Peyer's patch (tissue), 4 donors: ENCODE data around the gene FUT7. TPM values are rescaled to one million over a fixed set of nuclear protein-coding genes. Genes with fewer than 3 reads are reported as not detected.
A peak's percentile ranks its signal among the peaks of the same experiment; 100 is the strongest.

Experiments
- DNase-seq, 3 donors: peaks; one replicate each; pipeline ENCODE4 v3.0.0-alpha.2; 2017 to 2019
- H3K27ac ChIP-seq, 4 donors: fragments of 200-600 bp; sonication (generic); one replicate each; pipeline ENCODE4 v1.5.1; 2016 to 2019
- H3K27me3 ChIP-seq, 2 donors: fragments of 200-600 bp; sonication (generic); one replicate each; pipeline ENCODE4 v1.5.1; 2019
- H3K36me3 ChIP-seq, 3 donors: fragments of 200-600 bp; sonication (generic); one replicate each; pipeline ENCODE4 v1.5.1; 2016 to 2019
- H3K4me1 ChIP-seq, 4 donors: fragments of 200-600 bp; sonication (generic); one replicate each; pipeline ENCODE4 v1.5.1; 2016 to 2019
- H3K4me3 ChIP-seq, 4 donors: fragments of 200-600 bp; sonication (generic); 1 replicate in 3 of 4; 2 replicates in 1 of 4; pipeline ENCODE4 v1.5.1; 2016 to 2019; ENCODE audit warnings: mild to moderate bottlenecking in 1 of 4
- H3K9me3 ChIP-seq, 4 donors: fragments of 200-600 bp; sonication (generic); one replicate each; pipeline ENCODE4 v1.5.1; 2016 to 2019; ENCODE audit warnings: mild to moderate bottlenecking in 1 of 4
- CTCF ChIP-seq, 6 experiments: fragments of 450-650 bp in 4 of 6; fragments of 200-600 bp in 2 of 6; sonication (generic) in 1 of 6; IDR thresholded peaks; one replicate each; pipeline ENCODE4 v1.5.1; 2017 to 2019; ENCODE audit warnings: antibody characterized with exemption in 6 of 6, mild to moderate bottlenecking in 3 of 6, moderate library complexity in 1 of 6
- POLR2A ChIP-seq, 2 donors: fragments of 450-650 bp; IDR thresholded peaks; one replicate each; pipeline ENCODE4 v1.5.1; 2017; ENCODE audit warnings: antibody characterized with exemption in 2 of 2, mild to moderate bottlenecking in 2 of 2, moderate library complexity in 2 of 2
- total RNA-seq, 4 donors: library from RNA; depleted of rRNA; stranded (reverse); fragments of >200 nt; gene quantifications; one replicate each; pipeline ENCODE4 v1.1.0, GENCODE V29; 2016

FUT7 gene
- total RNA-seq, 4 donors from 2014 or later: not detected

DNA sequence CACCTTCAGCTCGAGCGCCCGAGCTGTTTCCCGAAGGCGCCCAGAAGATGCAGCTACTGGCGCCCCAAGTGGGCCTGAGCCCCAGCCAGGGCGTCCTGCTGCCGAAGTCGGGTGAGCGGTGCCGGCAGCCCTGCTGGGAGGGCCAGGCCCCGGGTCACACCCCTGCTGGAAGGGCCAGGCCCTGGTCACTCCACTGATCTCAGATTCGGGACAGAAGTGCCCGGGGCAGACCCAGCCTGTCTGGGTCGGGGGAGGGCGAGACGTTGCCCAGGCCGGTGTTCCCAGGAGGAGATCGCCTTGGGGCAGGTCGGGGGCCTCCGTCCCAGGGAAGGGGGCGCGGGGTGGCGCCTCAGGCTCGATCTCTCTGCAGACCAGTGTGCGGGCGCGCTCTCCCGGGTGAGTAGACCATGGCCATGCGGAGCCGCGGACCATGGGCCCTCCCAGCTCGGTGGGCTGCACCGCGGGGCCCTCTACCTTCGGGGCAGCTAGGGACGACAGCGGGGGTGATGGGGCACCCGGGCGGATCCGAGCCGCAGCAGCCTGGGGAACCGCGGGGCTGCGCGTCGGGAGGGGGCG is 46.8 kb downstream of the FUT7 start:
- H3K27ac ChIP-seq: no peak overlapping the region
- H3K27me3 ChIP-seq: peaks cover 0 to 18% of the 10 kb centered on the region in 2 donors

GRCh38 chr9:136984464-136985026 is 47.3 kb downstream of the FUT7 start:
- Histone ChIP-seq H3K27me3 (peaks cover 0 to 18% of the 10 kb centered on the region in 2 donors), H3K9me3 (no peaks in the 10 kb centered on the region), H3K4me1 (peaks cover 0 to 11% (median 0%) of the 10 kb centered on the region in 4 donors), H3K4me3 (peak overlapping the region in 1 of 4 donors; percentile 6), H3K36me3 (no peaks in the 10 kb centered on the region), H3K27ac (no peak overlapping the region)
- no peak for DNase-seq
- TF ChIP-seq POLR2A (IDR thresholded peaks at IDR 0.05) (no peak), CTCF (IDR thresholded peaks at IDR 0.05) (no peak)

More for the DNA sequence above, 46.8 kb downstream of the FUT7 start:
- Histone ChIP-seq H3K36me3 (no peaks in the 10 kb centered on the region), H3K4me3 (peak overlapping the region in 1 of 4 donors; percentile 6), H3K9me3 (no peaks in the 10 kb centered on the region), H3K4me1 (peaks cover 0 to 11% (median 0%) of the 10 kb centered on the region in 4 donors)
- DNase-seq: no peak
- TF ChIP-seq CTCF (IDR thresholded peaks at IDR 0.05) (no peak), POLR2A (IDR thresholded peaks at IDR 0.05) (no peak)

DNA sequence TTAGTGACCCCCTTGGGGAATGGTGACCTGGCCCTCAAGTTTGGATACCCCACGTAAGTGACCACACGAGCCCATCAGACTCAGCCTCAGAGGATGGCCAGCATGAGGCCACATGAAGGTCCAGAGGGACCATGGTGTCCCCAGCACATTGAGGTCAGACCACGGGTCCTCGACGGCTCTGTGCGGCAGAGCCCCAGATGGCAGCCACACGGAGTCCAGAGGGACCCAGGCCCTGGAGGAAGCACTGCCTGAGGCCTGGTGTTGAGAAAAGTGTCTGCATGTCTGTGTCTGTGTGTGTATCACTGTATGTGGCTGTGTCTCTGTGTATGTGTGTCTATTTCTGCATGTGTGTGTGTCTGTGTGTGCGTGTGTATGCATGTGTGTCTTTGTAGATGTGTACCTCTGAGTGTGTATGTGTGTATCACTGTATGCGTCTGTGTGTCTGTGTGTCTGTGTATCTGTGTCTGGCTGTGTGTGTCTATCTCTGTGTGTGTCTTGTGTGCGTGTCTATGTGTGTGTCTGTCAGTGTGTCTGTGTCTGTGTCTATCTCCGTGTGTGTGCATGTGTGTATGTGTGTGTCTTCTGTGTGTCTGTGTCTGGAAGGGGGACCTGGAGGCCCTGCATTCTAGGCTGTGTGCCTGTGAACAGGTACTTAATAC is 48.1 kb downstream of the FUT7 start:
- Histone ChIP-seq H3K4me3 (no peak overlapping the region), H3K9me3 (no peaks in the 10 kb centered on the region), H3K27ac (no peak overlapping the region), H3K27me3 (peaks cover 0 to 18% of the 10 kb centered on the region in 2 donors), H3K4me1 (peaks cover 0 to 11% (median 0%) of the 10 kb centered on the region in 4 donors), H3K36me3 (no peaks in the 10 kb centered on the region)
- no peak for DNase-seq
- no peak for TF ChIP-seq POLR2A (IDR thresholded peaks at IDR 0.05)
- TF ChIP-seq CTCF (IDR thresholded peaks at IDR 0.05): no peak

DNA sequence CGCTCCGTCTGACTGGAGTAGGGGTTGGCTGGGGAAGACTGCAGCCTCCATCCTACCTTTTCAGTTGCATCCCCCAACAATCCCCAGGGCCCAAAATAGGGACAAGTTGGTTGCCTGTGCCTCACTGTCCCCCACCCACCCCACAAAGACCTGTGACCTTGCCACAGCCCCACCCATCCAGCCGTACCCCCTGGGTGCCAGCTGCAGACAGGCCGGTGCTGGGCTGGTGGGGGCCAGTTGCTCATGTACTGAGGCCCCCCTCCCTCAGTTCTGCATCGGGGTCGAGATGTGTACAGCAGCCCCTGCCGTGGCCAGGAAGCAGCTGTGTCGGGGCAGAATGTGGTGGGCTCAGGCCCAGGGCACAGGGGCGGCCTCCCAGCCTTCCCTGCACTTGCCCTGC is 48.7 kb downstream of the FUT7 start:
- no peak for DNase-seq
- Histone ChIP-seq H3K9me3 (no peaks in the 10 kb centered on the region), H3K4me3 (no peak overlapping the region), H3K36me3 (no peaks in the 10 kb centered on the region), H3K27me3 (peaks cover 0 to 18% of the 10 kb centered on the region in 2 donors), H3K4me1 (peaks cover 0 to 13% (median 0%) of the 10 kb centered on the region in 4 donors), H3K27ac (no peak overlapping the region)
- TF ChIP-seq POLR2A (IDR thresholded peaks at IDR 0.05) (no peak), CTCF (IDR thresholded peaks at IDR 0.05) (no peak)

DNA sequence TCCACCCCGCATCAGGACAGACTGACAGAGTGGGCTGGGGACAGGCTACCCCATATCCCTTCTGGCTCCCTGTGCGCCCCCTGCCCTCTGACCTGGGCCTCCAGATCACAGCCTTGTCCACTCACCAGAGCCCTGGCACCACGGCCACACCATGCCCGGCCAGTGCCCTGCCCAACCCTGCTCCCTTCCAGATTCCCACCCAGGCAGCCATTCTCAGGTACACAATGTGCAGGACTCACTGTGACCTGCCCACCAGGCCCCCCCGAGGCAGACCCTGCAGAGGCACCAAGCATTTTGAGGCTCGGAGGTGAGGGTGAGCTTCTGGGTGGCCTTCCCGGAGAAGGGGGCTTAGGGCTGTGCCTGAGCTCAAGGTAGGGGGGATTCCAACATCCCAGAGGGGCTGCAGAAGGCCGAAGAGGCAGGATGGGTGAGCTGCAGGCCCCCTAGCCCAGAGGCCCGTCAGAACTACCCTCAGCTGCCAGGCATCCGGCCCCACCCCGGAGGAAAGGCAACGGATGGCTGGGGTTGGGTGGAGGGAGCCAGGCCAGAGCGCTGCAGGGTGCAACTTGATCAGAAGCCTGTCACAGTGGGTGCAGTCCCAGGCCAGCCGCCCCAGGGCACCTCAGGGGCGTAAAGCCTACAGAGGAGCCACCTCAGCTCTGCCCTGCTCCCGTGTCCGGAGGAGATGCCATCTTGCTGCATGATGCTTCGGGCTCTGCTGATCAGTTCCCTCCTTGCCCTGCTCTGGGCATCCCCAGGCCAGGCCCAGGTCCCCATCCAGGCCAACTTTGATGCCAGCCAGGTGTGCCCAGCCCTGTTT is 49.4 kb downstream of the FUT7 start, which contains the start of gene LCNL1:
Gene LCNL1 (plus strand): TSS at position 762 of the 820 bp plus-strand sequence. CDS start 594 bp downstream, outside the sequence.
- TF ChIP-seq CTCF (IDR thresholded peaks at IDR 0.05) (no peak), POLR2A (IDR thresholded peaks at IDR 0.05) (no peak)
- Histone ChIP-seq H3K4me3 (no peak within 1 kb of the TSS), H3K27ac (no peak within 1 kb of the TSS), H3K36me3 (no peaks in the 10 kb centered on the region), H3K9me3 (no peaks in the 10 kb centered on the region), H3K27me3 (peaks cover 0 to 18% of the 10 kb centered on the region in 2 donors), H3K4me1 (peaks cover 0 to 19% (median 2%) of the 10 kb centered on the region in 4 donors)
- no peak for DNase-seq
